Spleen (tissue), 11 donors: ENCODE measurements around the gene TMEM198. TPM values are rescaled to one million over a fixed set of nuclear protein-coding genes. Genes with fewer than 3 reads are reported as not detected.

ENCODE experiments used
- DNase-seq: peaks from one replicate; pipeline ENCODE4 v3.0.0-alpha.2; 2020
- H3K27ac ChIP-seq, 8 donors: fragments of 200-600 bp; sonication (generic) in 7 of 8; 1 replicate in 4 of 8; 2 replicates in 4 of 8; pipeline versions ENCODE4 v1.5.0 to v1.8.0; 2016 to 2021; ENCODE audit warnings: inconsistent platforms in 4 of 8, mild to moderate bottlenecking in 4 of 8, moderate library complexity in 1 of 8
- H3K27me3 ChIP-seq, 7 donors: fragments of 200-600 bp; sonication (generic) in 6 of 7; replicated peaks in 1 of 7; 1 replicate in 4 of 7; 2 replicates in 3 of 7; pipeline versions ENCODE4 v1.5.0 to v1.8.0; 2016 to 2021; ENCODE audit warnings: inconsistent platforms in 3 of 7, mild to moderate bottlenecking in 1 of 7
- H3K36me3 ChIP-seq, 6 donors: fragments of 200-600 bp; sonication (generic) in 5 of 6; 1 replicate in 4 of 6; 2 replicates in 2 of 6; pipeline versions ENCODE4 v1.5.0 to v1.8.0; 2016 to 2021; ENCODE audit warnings: inconsistent platforms in 2 of 6
- H3K4me1 ChIP-seq, 6 donors: fragments of 200-600 bp; sonication (generic) in 5 of 6; 1 replicate in 3 of 6; 2 replicates in 3 of 6; pipeline versions ENCODE4 v1.5.0 to v1.8.0; 2016 to 2021; ENCODE audit warnings: inconsistent platforms in 3 of 6
- H3K4me3 ChIP-seq, 8 donors: fragments of 200-600 bp; sonication (generic) in 7 of 8; 1 replicate in 4 of 8; 2 replicates in 4 of 8; pipeline versions ENCODE4 v1.5.0 to v1.8.0; 2016 to 2021; ENCODE audit warnings: inconsistent platforms in 4 of 8, mild to moderate bottlenecking in 4 of 8, moderate library complexity in 2 of 8
- H3K9me3 ChIP-seq, 8 donors: fragments of 200-600 bp; sonication (generic) in 7 of 8; 1 replicate in 4 of 8; 2 replicates in 4 of 8; pipeline versions ENCODE4 v1.5.0 to v1.8.0; 2016 to 2021; ENCODE audit warnings: inconsistent platforms in 4 of 8
- POLR2A ChIP-seq, 3 donors: fragments of 450-650 bp; IDR thresholded peaks; one replicate each; pipeline ENCODE4 v1.5.1; 2017; ENCODE audit warnings: antibody characterized with exemption in 3 of 3, mild to moderate bottlenecking in 1 of 3
- POLR2AphosphoS5 ChIP-seq, 3 donors: sonication (generic); formaldehyde crosslinking; IDR thresholded peaks; one replicate each; pipeline ENCODE4 v1.5.1; 2017; ENCODE audit warnings: antibody characterized with exemption in 3 of 3
- WGBS, 5 donors: extraction: QIAGEN DNeasy Blood & Tissue Kit in 3 of 5; methylation state at CpG; one replicate each; pipeline versions ENCODE4 v1.1.5 to v1.1.7; 2013 to 2018; 5-methylcytosine and 5-hydroxymethylcytosine counted together
- intact Hi-C: fragments of 100-400 bp; cut with DNase I; formaldehyde crosslinking; loops from one replicate; pipeline ENCODE4 v1.15.0; 2023; ENCODE audit warnings: low total_unique reads
- polyA plus RNA-seq, 3 donors: library from polyadenylated mRNA; stranded (reverse); fragments of 200-250 nt; gene quantifications; one replicate each; pipeline ENCODE4 v1.2.1, GENCODE V29; 2013
- total RNA-seq, 7 donors: library from RNA; depleted of rRNA in 3 of 7; stranded (reverse); fragments of >200 nt in 3 of 7; fragmentation: NEBNext Ultra II Directional in 4 of 7; extraction: Animal tissue kit (Norgen Biotek cat#: 25700) in 4 of 7; gene quantifications; one replicate each; pipeline versions ENCODE4 v1.1.0 to v1.2.1, GENCODE V29; 2016 to 2021
- TF ChIP-seq, protein P1 (sequence below), 11 experiments: fragments of 200-600 bp in 7 of 11; fragments of 450-650 bp in 4 of 11; sonication (generic) in 4 of 11; IDR thresholded peaks in 8 of 11; conservative IDR thresholded peaks in 3 of 11; 1 replicate in 7 of 11; 2 replicates in 4 of 11; pipeline versions ENCODE4 v1.4.0 to v1.8.0; 2016 to 2021; ENCODE audit warnings: antibody characterized with exemption in 11 of 11, inconsistent platforms in 4 of 11, mild to moderate bottlenecking in 1 of 11
- donor health status: healthy with polysubstance abuse.
- donor health status: DM: no; HTN: no; CAD: no; lungs with moderate emphysema.
- donor health status: DM: no; HTN: no; CAD: no.
- donor health status: Bipolar disorder and iron deficiency.
- donor health status: healthy.
- donor health status: DM: no; HTN: no; CAD: no.
- donor health status: DM: yes; HTN: yes; CAD: no.

Gene TMEM198
- total and polyA plus RNA-seq, 10 donors = 0.39 to 2.8 (median 1.3) TPM

DNA sequence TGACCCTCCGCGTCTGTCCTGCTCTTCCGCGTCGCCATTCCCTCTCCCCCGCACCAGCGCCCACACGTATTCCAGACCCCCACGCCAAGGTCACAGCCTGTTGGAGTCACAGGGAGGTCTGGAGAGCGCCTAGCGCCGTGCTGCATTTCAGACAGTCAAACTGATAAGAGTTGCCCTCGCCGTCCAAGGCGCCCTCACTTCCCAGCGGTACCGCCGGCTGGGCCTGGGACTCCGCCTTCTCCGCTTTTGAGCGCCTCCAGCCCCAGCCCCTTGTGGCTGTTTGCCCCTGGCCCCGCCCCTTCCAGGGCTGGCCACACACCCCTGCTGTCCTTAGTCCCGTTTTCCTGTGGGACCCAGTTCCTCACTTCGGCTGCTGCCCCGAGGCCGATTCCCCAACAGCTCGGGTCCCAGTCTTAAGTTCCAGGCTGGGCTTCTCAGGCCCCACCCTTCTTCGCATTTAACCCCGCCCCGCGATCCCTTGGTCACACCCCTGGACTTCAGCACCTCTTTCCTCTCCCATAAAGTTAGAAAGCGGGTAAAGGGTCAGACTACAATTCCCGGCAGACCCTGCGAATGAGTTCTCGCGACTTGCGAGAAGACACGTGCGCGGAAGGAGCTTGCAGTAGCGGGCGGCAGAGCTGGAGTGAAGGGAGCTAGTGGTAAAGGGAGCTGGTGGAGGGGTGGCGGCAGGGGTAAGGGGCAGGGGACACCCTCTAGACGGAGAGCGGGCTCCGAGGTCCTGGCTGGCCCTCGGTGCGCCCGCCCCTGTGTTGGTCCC lies 45.4 kb upstream of the TMEM198 start, which contains the start of gene GMPPA:
Gene GMPPA (plus strand): TSS at position 612 of the 778 bp plus-strand sequence. CDS start 1,085 bp downstream, outside the sequence.
- Histone ChIP-seq H3K27ac (peak within 1 kb of the TSS; percentile 79 to 96 (median 93)), H3K27me3 (peaks cover 8 to 48% (median 43%) of the 10 kb centered on the region in 7 donors), H3K4me3 (peak within 1 kb of the TSS; percentile 71 to 94 (median 80)), H3K4me1 (peaks cover 19 to 49% (median 32%) of the 10 kb centered on the region in 6 donors), H3K36me3 (peaks cover 0 to 26% (median 10%) of the 10 kb centered on the region in 6 donors), H3K9me3 (no peaks in the 10 kb centered on the region)
- TF ChIP-seq, protein P1, sequence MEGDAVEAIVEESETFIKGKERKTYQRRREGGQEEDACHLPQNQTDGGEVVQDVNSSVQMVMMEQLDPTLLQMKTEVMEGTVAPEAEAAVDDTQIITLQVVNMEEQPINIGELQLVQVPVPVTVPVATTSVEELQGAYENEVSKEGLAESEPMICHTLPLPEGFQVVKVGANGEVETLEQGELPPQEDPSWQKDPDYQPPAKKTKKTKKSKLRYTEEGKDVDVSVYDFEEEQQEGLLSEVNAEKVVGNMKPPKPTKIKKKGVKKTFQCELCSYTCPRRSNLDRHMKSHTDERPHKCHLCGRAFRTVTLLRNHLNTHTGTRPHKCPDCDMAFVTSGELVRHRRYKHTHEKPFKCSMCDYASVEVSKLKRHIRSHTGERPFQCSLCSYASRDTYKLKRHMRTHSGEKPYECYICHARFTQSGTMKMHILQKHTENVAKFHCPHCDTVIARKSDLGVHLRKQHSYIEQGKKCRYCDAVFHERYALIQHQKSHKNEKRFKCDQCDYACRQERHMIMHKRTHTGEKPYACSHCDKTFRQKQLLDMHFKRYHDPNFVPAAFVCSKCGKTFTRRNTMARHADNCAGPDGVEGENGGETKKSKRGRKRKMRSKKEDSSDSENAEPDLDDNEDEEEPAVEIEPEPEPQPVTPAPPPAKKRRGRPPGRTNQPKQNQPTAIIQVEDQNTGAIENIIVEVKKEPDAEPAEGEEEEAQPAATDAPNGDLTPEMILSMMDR (IDR thresholded peaks at IDR 0.05 in 8 of 11, conservative IDR thresholded peaks at IDR 0.05 in 3 of 11) = peak in 6 of 11 experiments; percentile 18 to 44 (median 29)
- peak; percentile 91 to 99 (median 96) for TF ChIP-seq POLR2AphosphoS5 (IDR thresholded peaks at IDR 0.05)
- peak in 1 of 3 donors; percentile 28 for TF ChIP-seq POLR2A (IDR thresholded peaks at IDR 0.05)
- intact Hi-C loops = no loop called here
- DNase-seq = peak; percentile 98
- 0 to 1% (median 1%) methylated on average over 49 of the region's 49 CpGs for WGBS, 5 donors

DNA sequence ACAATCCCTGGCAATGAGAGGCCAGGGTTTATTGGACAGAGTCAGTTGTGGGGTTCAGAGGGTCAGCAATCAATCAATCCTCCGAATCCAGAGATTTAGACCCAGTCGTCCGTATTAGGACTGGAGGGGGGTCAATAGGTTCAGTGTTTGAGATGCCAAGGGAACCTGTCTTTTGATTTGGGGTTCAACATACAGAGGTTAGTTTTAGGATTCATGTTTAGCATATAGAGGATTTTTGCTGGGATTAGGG lies 44.8 kb upstream of the TMEM198 start:
- peak overlapping the region; percentile 79 to 96 (median 93) for H3K27ac ChIP-seq
- WGBS, 5 donors = 0 to 3% (median 0%) methylated on average over 3 of the region's 3 CpGs

DNA sequence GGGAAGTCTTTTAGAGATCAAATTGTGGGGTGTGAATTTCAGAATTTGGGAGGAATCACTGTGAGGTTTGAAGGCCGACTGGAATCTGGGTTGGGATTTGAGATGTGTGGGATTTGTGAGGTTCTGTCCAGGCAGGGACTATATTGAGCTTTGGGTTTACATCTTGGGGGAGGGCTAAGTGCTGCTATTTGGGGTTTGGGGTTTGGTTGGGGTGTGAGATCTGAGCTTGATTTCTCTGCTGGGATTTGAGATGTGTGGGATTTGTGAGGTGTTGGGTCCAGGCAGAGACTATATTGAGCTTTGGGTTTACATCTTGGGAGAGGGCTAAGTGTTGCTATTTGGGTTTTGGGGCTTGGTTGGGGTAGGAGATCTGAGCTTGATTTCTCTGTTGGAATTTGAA lies 44.3 kb upstream of the TMEM198 start:
- peak overlapping the region in 1 of 8 donors; percentile 94 for H3K27ac ChIP-seq
- peaks cover 0 to 37% (median 21%) of the 10 kb centered on the region in 6 donors for H3K36me3 ChIP-seq
- peaks cover 19 to 49% (median 32%) of the 10 kb centered on the region in 6 donors for H3K4me1 ChIP-seq
- WGBS, 5 donors = 70 to 86% (median 85%) methylated on average over 1 of the region's 1 CpG
- intact Hi-C loops = no loop called here
- no peak for DNase-seq
- TF ChIP-seq POLR2AphosphoS5 (IDR thresholded peaks at IDR 0.05) = no peak
- H3K27me3 ChIP-seq = peaks cover 8 to 37% (median 33%) of the 10 kb centered on the region in 7 donors
- H3K9me3 ChIP-seq = no peaks in the 10 kb centered on the region
- peak overlapping the region in 6 of 8 donors; percentile 76 to 94 (median 81) for H3K4me3 ChIP-seq

More for the DNA sequence above, 44.8 kb upstream of the TMEM198 start:
- Histone ChIP-seq H3K4me3 (peak overlapping the region; percentile 71 to 94 (median 80)), H3K4me1 (peaks cover 19 to 49% (median 32%) of the 10 kb centered on the region in 6 donors), H3K27me3 (peaks cover 8 to 42% (median 38%) of the 10 kb centered on the region in 7 donors), H3K9me3 (no peaks in the 10 kb centered on the region), H3K36me3 (peaks cover 0 to 31% (median 15%) of the 10 kb centered on the region in 6 donors)
- no peak for DNase-seq
- TF ChIP-seq POLR2A (IDR thresholded peaks at IDR 0.05) = no peak
- TF ChIP-seq, protein P1 (IDR thresholded peaks at IDR 0.05 in 8 of 11, conservative IDR thresholded peaks at IDR 0.05 in 3 of 11) = no peak
- TF ChIP-seq POLR2AphosphoS5 (IDR thresholded peaks at IDR 0.05) = no peak
- intact Hi-C loops = no loop called here

DNA sequence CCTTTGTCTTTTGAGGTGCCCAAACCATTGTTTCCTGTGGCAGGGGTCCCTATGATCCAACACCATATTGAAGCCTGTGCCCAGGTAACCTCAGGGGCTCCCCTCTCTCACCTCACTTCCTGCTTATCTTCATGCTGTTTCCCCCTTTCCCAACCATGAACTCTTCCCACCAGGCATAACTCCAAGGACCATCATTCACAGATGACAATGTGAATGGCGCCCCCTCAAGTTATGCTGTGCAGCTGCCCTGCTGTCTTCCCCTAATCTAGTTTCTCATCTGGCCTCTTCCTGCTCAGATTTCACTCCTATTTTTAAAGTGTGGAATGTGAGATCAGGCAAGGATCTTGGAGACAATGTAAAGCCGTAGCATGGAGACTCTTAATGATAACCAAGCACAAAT lies 43.7 kb upstream of the TMEM198 start:
- intact Hi-C loops = no loop called here
- peaks cover 8 to 31% (median 27%) of the 10 kb centered on the region in 7 donors for H3K27me3 ChIP-seq
- H3K36me3 ChIP-seq = peaks cover 0 to 43% (median 27%) of the 10 kb centered on the region in 6 donors
- no peak for DNase-seq
- TF ChIP-seq, protein P1 (IDR thresholded peaks at IDR 0.05 in 8 of 11, conservative IDR thresholded peaks at IDR 0.05 in 3 of 11) = no peak
- no peak for TF ChIP-seq POLR2A (IDR thresholded peaks at IDR 0.05)
- no peak for TF ChIP-seq POLR2AphosphoS5 (IDR thresholded peaks at IDR 0.05)
- H3K27ac ChIP-seq = no peak overlapping the region
- no peaks in the 10 kb centered on the region for H3K9me3 ChIP-seq
- H3K4me1 ChIP-seq = peaks cover 19 to 48% (median 32%) of the 10 kb centered on the region in 6 donors
- 82 to 95% (median 93%) methylated on average over 2 of the region's 2 CpGs for WGBS, 5 donors
- peak overlapping the region in 2 of 8 donors; percentile 78 to 94 for H3K4me3 ChIP-seq
